HG03575 (cell line): Measurements from ENCODE around the gene SSC4D.

ENCODE experiments used
- ATAC-seq: cut with Tn5 transposase; IDR thresholded peaks from one replicate; pipeline ENCODE4 v1.9.1; 2021; ENCODE audit not compliant: unreplicated experiment, insufficient number of reproducible peaks, low FRiP score; ENCODE audit errors: extremely low read depth

SSC4D gene

DNA sequence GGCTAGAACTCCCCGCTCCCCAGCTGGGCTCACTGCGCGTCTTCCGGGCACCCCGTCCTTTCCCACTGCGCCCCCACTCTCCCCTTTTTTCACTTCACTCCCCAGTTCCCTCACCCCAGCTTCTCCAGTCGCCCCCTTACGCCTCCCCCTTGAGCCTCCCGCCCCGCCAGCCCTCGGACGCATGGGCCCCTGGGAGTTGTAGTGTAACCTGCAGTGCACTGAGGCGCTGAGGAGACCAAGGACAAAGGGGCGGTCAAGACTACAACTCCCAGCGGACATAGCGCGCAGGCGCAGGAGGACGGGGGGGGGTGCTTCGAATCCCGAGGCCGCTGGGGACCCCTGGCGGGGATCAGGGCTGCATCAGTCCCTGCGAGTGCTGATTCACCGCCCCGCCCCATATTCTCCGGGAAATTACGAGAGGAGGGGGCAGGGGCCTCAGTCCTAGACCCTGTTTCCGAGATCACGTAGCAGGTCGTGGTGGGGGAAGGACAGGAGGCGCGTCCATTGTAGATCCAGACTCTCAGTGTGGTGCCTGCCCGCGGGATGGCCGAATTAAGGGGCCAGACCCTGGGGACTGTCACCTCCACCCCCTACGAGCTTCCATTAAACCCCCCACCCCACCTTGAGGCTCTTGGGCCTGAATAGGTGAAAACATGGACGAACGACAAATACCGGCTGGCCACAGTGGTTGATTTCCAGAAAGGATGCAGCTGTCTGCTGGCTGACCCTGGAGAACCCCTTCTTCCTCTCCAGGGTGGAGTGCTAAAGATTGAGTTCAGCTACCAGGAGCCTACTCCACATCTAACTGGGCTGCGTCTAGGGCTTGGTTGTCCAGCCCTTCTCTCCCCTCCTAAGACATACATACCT, 50.2 kb downstream of the SSC4D start:
- ATAC-seq = peak; percentile 76

DNA sequence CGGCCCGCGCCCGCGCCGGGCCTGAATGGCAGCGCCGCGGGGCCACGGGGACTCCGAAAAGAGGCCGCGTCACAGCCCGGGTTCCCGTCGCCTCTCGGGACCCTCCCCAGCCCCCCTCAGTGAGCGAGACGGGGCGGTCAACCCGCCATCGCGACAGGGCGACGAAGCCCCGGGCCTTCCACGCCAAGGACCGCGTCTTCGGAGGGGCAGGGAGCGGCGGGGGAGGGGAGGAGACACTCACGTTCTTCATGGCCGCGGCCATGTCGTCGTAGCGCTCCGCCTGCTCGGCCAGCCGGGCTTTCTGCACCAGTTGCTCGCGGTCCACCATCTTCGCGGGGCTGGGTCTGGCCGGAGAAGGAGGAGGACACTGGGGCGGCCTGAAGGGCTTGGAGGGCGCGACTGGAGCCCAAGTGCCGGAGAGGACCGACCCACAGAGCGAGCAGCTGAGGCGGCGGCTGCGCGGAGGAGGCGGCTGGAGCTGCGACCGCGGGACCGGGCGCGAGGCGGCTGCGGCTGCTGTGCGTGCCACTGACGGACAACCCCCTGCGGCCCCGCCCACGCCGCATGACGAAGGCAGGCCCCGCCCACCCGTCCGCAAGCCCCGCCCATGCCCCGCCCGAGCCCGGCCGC, 50.9 kb downstream of the SSC4D start, which contains the start of gene YWHAG:
Gene YWHAG, minus strand, starts transcription at position 511 of the 630 bp plus-strand sequence. Its CDS starts 183 bp downstream, at position 328.
- peak; percentile 6 for ATAC-seq

DNA sequence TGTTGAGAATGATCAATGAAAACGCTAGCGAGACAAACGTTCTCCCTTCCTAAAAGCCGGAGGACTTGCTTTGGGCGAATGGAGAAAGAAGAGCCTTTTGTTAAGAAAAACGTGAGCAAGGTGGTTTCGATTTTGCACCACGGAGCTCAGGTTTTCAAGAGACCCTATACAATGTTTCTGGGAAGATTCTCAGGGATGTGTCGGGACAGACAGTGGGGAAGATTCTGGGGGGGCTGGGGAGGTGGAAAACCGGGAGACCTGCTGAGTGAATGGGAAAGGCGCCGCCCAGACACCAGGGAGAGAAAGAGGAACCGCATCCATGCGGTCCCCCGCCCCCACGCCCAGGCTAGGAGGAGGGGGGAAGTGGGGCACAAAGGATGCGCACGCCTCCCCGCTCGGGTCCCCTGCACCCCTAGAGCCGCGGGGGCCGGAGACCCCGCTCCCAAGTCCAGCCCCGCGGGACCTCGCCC, 51.5 kb downstream of the SSC4D start:
- no peak for ATAC-seq

DNA sequence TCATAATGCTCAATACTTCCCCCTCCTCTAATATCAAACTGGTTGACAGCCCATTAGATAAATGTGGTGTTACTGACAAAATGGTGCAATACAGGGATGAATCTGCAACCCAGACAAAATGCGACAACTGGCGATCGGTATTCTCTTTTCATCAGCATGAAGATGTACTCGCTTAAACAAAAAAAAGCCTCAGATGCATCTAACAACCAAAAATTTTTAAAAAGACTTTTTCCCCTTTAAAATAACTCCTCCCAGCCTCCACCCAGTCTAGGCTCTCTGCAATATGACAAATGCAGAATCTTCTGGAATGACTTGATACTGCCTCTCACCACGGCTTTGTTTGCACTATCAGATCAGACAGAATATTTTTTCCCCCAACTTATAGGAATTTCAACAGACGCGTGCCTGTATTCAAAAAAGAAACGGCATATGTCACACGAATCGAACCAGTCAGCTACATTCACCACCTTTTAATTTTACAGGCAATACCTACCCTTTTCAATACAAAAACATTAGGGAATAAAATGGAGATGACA, 52.0 kb downstream of the SSC4D start:
- no peak for ATAC-seq

DNA sequence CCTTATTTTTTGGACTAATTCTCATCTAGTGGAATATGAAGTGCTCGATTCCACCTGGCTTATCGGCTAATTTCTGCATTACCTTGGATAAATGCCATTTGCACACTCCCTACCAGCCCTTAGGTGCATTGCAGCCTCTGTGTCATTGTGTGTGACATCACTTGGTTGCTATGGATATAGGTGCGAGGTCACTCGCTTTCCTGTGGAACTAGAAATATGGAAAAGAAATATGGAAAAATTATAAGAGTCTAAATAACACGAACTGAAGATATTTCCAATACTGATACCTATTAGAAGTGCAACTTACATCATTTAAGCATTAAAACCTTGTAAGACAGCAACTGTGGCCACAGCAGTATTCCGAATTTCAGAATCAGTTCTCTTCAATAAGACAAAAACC, 52.7 kb downstream of the SSC4D start:
- no peak for ATAC-seq

DNA sequence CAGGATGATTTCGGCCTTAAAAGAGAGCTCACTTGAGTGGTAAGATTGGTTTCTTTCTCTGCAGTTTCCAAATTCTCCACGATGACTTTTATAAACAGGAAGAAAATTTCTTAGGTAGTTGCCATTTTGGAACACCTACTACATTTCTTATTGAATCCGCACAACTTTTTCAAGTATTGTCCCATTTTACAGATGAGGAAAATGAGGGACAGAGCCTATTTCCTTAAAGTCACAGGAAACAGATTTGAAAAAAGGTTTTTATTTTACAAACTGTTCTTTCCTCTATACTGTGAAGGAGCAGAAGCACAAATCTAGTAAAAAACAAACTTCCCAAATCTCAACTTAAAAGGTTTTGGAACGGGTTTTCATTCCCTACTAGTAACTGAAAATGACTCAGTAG, 53.4 kb downstream of the SSC4D start:
- ATAC-seq = no peak

DNA sequence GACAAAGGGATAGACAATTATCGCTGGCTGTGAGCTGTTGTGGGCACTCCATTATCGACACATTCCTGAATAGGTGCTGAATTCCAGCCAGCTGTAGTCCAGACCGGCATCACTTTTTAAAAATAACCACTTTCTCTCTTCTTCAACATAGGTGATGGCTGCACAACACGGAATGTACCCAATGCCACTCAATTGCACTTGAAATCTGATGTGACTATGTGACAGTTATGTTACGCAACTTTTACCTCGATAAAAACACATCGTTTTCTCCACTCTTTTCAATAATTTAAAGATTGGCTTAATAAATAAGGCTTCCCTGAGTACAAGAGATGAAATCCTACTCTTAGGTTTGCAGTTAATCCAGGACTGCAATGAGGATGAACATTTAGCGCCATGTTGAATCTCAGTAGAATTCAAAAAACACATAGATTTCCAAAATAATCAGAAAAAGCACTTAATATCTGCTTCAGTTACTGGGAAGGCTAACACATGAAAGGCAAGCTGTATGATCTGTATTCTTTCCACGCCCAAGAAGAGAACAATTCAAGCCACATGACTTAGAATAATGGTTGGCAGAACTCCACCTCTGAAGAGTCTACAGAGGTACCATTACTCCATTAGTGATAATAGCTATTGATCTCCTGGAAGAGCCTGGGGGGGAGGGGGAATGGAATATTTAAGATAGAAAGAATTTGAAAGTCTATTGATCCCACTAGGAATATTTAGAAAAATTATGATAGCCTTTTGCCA, 54.3 kb downstream of the SSC4D start:
- ATAC-seq = no peak

DNA sequence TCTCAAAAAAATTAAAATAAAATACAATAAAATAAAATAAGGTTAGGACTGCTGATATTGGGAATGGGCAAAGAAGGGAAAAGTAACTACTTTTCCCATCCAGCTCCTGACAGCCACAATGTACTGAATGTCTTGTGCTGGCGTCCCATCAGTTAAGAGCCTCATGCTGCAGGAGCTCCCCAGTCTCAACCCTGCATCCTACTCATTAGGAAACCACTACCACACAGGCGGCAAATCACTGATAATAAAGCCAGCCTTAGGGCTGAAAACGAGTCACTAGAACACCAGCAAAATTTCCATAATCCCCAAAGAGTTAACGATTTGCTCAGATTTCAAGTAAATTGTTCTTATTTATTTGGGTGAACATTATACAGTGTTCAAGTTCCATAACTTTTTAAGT, 55.0 kb downstream of the SSC4D start:
- no peak for ATAC-seq

DNA sequence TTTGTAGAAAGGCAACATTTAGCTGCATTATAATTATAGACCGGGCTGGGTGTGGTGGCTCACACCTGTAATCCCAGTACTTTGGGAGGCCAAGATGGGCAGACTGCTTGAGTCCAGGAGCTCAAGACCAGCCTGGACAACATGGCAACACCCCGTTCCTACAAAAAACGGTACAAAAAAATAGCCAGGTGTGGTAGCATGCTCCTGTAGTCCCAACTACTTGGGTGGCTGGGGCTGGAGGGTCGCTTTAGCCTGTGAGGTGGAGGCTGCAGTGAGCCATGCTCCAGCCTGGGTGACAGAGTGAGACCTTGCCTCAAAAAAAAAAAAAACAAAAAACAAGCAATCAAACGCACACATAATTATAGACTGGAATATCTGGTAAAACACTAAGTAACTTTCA, 55.8 kb downstream of the SSC4D start:
- ATAC-seq = no peak

DNA sequence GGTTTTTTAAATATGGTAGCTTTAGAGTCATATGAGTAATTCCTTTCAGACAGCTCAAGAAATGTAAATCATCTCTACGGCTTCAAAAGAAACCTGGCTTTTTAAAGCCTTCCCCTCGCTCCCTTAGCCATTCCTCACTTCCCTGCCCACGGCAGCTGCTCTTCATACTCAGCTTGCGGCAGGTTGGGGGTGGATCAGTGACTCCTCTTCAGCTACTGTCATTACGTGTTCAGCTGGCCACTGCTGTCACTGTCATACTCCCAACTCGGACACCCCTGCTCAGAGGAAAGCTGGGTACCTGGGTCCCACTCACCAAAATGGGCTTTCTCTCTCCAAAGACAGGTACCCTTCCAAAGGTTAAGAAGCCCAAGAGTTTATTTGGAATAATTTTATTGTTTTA, 57.3 kb downstream of the SSC4D start:
- ATAC-seq = no peak

DNA sequence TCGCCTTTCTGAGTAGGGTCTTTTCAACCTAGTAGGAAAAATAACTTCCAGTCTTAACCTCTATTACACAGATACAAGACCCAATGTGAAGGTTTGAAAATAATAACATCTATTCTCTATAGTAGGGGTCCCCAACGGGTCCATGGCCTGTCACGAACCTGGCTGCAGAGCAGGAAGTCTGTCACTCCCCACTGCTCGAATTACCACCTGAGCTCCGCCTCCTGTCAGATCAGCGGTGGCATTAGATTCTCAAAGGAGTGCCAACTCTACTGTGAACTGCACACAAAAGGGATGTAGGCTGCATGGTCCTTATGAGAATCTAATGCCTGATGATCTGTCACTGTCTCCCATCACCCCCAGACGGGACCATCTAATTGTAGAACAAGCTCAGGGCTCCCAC, 58.1 kb downstream of the SSC4D start:
- no peak for ATAC-seq

DNA sequence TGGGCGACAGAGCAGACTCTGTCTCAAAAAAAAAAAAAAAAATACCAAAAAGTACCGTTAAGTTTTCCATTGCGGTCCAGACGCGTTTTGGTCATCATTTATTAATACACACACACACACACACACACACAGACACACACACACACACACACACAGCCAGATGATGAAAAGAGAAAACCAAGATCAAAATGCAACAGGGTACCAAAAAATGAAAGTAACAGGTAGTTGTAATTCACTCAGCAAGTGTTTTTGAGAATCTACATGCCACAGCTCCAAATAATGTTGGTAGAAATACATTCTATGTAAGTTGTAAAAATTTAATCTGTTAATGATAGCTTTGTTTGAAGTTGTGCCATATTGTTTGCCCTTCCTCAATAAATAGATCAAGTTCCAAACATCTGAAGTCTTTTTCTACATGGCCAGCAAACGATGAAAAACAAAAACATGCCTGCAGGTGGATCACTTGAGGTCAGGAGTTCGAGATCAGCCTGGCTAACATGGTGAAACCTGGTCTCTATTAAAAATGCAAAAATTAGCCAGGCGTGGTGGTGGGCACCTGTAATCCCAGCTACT, 60.1 kb downstream of the SSC4D start:
- no peak for ATAC-seq

DNA sequence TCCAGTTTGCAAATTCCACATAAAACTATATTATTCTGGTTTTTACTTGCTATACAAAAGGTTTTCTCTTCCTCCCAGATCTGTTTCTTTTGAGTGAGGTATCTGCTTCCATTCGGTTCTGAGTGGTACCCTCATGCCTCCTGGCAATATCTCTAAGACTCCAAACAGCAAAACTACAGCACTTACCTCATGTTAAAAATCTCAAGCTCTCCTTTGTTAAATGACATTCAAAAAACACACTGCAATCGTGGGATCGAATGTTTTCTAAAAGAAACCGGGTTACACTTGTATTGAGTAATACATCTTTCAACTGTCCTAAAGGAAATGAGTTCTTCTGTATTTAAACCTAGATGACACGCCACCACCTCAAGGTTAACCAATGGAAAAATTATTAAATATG, 61.8 kb downstream of the SSC4D start:
- no peak for ATAC-seq

DNA sequence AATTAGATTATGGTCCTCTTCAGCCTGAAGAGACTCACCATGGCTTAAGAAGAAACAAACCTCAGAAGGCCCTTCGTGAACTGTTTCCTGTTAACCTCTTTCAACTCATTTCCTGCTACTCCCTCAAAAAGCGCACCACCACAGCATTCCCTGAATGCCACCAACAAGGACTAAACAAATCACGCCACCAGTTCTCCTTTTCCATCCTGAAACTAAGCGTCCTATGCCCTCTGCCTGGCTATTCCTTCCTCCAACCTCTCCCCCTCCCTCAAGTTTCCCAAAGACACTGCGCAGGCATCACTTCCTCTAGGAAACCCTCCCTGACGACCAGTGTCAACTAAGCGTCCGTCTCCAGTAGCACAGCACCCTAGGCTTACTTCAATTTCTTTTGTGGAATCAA, 62.7 kb downstream of the SSC4D start:
- no peak for ATAC-seq

DNA sequence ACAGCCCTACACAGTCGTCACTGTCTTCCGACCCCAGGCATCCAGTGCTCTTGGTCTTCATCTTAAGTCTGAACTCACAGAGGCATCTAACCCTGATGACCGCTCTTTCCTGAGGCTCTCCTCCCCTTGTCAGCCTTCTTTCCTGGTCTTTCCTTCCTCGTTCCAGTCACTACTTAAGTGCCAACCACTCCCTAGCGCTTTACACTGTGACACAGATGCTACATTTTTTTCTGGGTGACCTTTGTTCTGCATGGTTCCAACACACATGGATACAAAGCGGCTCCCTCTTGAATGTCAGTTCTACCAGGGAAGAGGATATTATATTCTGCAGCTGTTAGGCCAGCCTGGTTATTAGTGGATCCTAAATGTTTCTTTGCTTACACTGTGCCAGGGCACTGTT, 63.4 kb downstream of the SSC4D start:
- no peak for ATAC-seq

DNA sequence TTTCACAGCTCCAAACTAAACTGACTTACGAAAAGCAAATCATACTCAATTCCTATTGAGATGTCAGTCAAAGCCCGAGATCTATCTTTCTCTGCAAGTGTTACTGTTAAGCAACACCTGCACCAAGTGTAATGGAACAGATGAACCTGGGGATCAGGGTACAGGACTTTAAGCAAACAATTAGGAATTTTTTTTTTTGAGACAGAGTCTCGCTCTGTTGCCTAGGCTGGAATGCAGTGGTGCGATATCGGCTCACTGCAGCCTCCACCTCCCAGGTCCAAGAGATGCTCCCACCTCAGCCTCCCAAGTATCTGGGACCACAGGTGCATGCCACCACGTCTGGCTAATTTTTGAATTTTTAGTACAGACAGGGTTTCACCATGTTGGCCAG, 65.6 kb downstream of the SSC4D start:
- ATAC-seq = no peak

DNA sequence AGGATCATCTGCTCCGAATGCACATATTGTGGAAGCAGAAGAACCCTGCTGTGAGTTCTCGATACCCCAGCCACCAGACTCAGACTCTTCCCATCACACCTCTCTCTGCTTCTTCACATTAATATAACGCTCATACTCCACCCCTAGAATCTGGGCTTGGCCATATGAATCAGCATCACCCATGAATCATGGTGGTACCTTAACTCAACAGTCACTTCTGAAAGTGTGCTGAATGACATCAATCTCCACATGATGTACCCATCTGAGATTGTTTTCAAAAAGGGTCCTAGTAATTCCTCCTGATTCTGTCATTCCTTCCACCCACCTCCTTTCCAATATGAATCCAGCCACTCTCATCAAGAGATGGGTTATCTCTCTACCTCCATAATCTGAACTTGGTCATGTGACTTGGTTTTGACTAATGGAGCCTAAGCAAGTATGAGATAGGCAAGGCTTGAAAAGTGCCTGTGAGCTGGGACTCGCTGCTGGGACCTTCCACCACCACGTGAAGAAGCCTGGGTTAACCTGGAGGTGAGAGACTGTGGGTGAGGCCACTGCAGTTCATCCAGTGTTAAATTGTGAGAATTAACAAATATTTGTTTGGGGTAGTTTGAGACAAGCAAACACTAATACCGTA, 66.1 kb downstream of the SSC4D start:
- ATAC-seq = no peak

DNA sequence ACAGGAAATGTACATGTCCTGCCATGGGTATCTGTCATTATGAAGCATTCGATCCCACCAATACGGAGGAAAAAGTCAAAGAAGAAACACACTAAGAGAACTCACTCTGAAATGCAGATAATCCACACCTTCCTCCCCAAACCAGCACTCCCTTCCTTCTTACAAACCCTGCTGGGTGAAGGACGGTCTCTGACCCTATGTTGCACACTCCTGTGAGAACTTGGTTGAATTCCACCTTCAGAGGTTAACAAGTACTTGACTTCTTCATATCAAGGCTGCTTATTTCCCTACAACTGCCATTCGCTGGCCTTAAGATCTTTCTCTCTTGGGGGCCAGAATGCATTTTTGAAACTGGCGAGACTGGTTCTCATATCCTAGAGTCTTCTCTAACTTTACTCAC, 67.3 kb downstream of the SSC4D start:
- no peak for ATAC-seq

DNA sequence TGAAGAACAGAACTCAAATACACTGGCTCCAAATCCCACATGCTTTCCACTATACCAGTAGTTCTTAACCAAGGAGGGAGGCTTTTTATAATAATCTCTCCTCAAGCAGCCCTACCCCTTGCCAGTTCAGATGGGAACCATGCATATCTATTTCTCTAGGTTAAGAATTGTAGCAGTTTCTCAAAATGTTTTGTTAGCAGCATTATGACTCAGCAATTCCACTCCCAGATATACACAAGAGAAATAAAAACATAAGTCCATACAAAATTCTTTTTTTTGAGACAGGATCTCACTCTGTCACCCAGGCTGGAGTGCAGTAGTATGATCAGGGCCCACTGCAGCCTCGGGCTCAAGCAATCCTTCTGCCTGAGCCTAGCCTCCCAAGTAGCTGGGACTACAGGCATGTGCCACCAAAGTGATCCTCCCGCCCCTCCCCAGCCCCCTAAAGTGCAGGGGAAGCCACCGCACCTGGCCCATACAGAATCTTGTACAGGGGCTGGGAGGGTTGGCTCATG, 68.8 kb downstream of the SSC4D start:
- no peak for ATAC-seq
